ENCODE data around the gene DHX57. TPM values are rescaled to one million over a fixed set of nuclear protein-coding genes. Genes with fewer than 3 reads are reported as not detected.

Gene DHX57
- total RNA-seq, 1 donor from 2014 or later: 12.5 TPM

- Histone ChIP-seq H3K4me3 (ENCODE audit: low read depth, low read length) (no peak overlapping the region), H3K36me3 (ENCODE audit: control insufficient read depth, insufficient read depth, low read length) (peaks cover 1% of the 10 kb centered on the region), H3K27me3 (ENCODE audit: control insufficient read depth, insufficient read depth, low read length) (no peaks in the 10 kb centered on the region)
- no peak for TF ChIP-seq CTCF (IDR thresholded peaks at IDR 0.05; ENCODE audit: insufficient read depth, low read length, poor library complexity, severe bottlenecking)
- no peak for DNase-seq (ENCODE audit: low read depth)
Measured at GRCh38 chr2:38818565-38818964, 57.2 kb downstream of the DHX57 start.

GRCh38 chr2:38815936-38816335, 59.8 kb downstream of the DHX57 start:
- Histone ChIP-seq H3K4me3 (ENCODE audit: low read depth, low read length) (no peak overlapping the region), H3K27me3 (ENCODE audit: control insufficient read depth, insufficient read depth, low read length) (no peaks in the 10 kb centered on the region), H3K36me3 (ENCODE audit: control insufficient read depth, insufficient read depth, low read length) (no peaks in the 10 kb centered on the region)
- no peak for DNase-seq (ENCODE audit: low read depth)
- TF ChIP-seq CTCF (IDR thresholded peaks at IDR 0.05; ENCODE audit: insufficient read depth, low read length, poor library complexity, severe bottlenecking): no peak

- Histone ChIP-seq H3K27me3 (ENCODE audit: control insufficient read depth, insufficient read depth, low read length) (no peaks in the 10 kb centered on the region), H3K4me3 (ENCODE audit: low read depth, low read length) (no peak overlapping the region), H3K36me3 (ENCODE audit: control insufficient read depth, insufficient read depth, low read length) (no peaks in the 10 kb centered on the region)
- no peak for TF ChIP-seq CTCF (IDR thresholded peaks at IDR 0.05; ENCODE audit: insufficient read depth, low read length, poor library complexity, severe bottlenecking)
- no peak for DNase-seq (ENCODE audit: low read depth)
Measured at GRCh38 chr2:38810488-38810887, 65.2 kb downstream of the DHX57 start.

DNA sequence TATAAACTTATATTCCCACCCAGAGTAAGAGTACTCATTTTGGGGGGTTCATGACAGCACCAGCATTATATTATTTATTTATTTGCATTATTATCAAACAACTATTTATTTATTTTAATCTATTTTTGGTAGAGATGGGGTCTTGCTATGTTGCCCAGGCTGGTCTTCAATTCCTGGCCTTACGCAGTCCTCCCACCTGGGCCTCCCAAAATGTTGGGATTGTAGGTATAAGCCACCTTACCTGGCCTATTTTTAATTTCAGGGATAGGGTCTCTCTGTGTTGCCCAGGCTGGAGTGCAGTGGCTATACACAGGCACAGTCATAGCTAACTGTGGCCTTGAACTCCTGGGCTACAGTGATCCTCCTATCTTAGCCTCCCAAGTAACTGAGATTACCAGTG, 67.1 kb downstream of the DHX57 start:
- no peak for TF ChIP-seq CTCF (IDR thresholded peaks at IDR 0.05; ENCODE audit: insufficient read depth, low read length, poor library complexity, severe bottlenecking)
- DNase-seq (ENCODE audit: low read depth): no peak
- no peaks in the 10 kb centered on the region for H3K36me3 ChIP-seq (ENCODE audit: control insufficient read depth, insufficient read depth, low read length)
- H3K27me3 ChIP-seq (ENCODE audit: control insufficient read depth, insufficient read depth, low read length): no peaks in the 10 kb centered on the region
- no peak overlapping the region for H3K4me3 ChIP-seq (ENCODE audit: low read depth, low read length)

GRCh38 chr2:38806733-38807059, 69.0 kb downstream of the DHX57 start:
- Histone ChIP-seq H3K36me3 (ENCODE audit: control insufficient read depth, insufficient read depth, low read length) (no peaks in the 10 kb centered on the region), H3K4me3 (ENCODE audit: low read depth, low read length) (no peak overlapping the region), H3K27me3 (ENCODE audit: control insufficient read depth, insufficient read depth, low read length) (no peaks in the 10 kb centered on the region)
- no peak for TF ChIP-seq CTCF (IDR thresholded peaks at IDR 0.05; ENCODE audit: insufficient read depth, low read length, poor library complexity, severe bottlenecking)
- no peak for DNase-seq (ENCODE audit: low read depth)

DNA sequence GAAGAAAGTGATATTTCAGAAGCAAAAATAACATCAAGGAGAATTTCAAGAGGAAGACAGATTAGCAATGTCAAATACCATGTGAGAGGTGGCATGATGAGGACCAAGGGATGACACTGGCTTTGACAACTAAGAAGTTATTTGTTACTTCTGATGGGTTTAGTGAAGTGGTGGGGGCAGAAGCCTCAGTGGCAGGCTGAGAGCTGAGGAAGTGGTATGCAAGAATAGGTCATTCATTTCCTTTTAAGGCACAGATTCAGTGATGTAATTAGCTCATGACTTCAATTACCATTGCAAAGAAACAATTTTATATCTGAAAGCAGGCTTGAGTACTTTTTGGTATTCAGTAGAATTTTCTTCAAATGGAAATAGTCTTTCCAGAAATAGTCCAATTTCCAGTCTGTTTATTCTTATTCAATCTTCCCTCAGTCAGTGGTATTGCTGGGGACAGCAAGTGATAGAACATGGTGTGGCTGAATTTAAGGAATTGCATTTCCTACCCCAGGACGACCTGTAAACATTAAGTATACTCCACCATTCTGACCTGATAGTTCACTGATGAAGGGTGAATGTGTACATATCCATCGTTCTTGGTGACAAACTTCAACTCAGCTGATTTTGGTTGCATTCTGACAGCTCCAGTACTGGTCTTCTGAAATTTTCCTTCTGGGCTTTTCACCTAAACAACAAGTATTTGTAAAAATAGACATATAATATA, 69.6 kb downstream of the DHX57 start:
- no peaks in the 10 kb centered on the region for H3K36me3 ChIP-seq (ENCODE audit: control insufficient read depth, insufficient read depth, low read length)
- no peak for DNase-seq (ENCODE audit: low read depth)
- TF ChIP-seq CTCF (IDR thresholded peaks at IDR 0.05; ENCODE audit: insufficient read depth, low read length, poor library complexity, severe bottlenecking): no peak
- H3K4me3 ChIP-seq (ENCODE audit: low read depth, low read length): no peak overlapping the region
- H3K27me3 ChIP-seq (ENCODE audit: control insufficient read depth, insufficient read depth, low read length): no peaks in the 10 kb centered on the region

Measured in kidney epithelial cell (primary cell).